ENCODE data around the gene ATOH1. TPM values are rescaled to one million over a fixed set of nuclear protein-coding genes. Genes with fewer than 3 reads are reported as not detected.

ATOH1 gene
- polyA plus RNA-seq, 3 donors = not detected

GRCh38 chr4:93852680-93853079 is 24.1 kb downstream of the ATOH1 start:
- H3K36me3 Mint-ChIP-seq = no peaks in the 10 kb centered on the region
- no peak overlapping the region for H3K27ac ChIP-seq (ENCODE audit: low read depth in 1 of 2, low read length in 2 of 2)
- H3K4me1 ChIP-seq (ENCODE audit: control insufficient read depth in 1 of 2, insufficient read depth in 2 of 2, low read length in 2 of 2) = no peaks in the 10 kb centered on the region
- no peaks in the 10 kb centered on the region for H3K27me3 ChIP-seq (ENCODE audit: control insufficient read depth in 2 of 2, insufficient read depth in 2 of 2, low read length in 2 of 2)
- H3K4me3 ChIP-seq (replicated peaks in 1 of 3; ENCODE audit: low read depth in 2 of 3, low read length in 3 of 3) = no peak overlapping the region
- no peak overlapping the region for H3K4me2 ChIP-seq (replicated peaks; ENCODE audit: extremely low read depth, low read length, poor library complexity, severe bottlenecking)
- H3K4me1 Mint-ChIP-seq = no peaks in the 10 kb centered on the region
- H3K9ac ChIP-seq (ENCODE audit: insufficient read depth, low read length, poor library complexity, severe bottlenecking) = no peak overlapping the region
- H2AFZ ChIP-seq (ENCODE audit: insufficient read depth, low read depth, low read length, poor library complexity, severe bottlenecking) = no peak overlapping the region
- intact Hi-C loops (cut with micrococcal nuclease) = no loop called here
- peaks cover 0 to 8% (median 4%) of the 10 kb centered on the region in 7 donors for H3K9me3 Mint-ChIP-seq
- H3K79me2 ChIP-seq (ENCODE audit: insufficient read depth, low read length) = no peaks in the 10 kb centered on the region
- no peak overlapping the region for H3K4me3 Mint-ChIP-seq
- H3K9me3 ChIP-seq (replicated peaks in 1 of 2; ENCODE audit: control insufficient read depth in 1 of 2, insufficient read depth in 1 of 2, low read length in 2 of 2) = peaks cover 0 to 6% of the 10 kb centered on the region in 2 donors
- H3K36me3 ChIP-seq (replicated peaks in 1 of 2; ENCODE audit: control insufficient read depth in 1 of 2, insufficient read depth in 2 of 2, low read length in 2 of 2) = no peaks in the 10 kb centered on the region
- no peak for DNase-seq
- 83% methylated on average over 1 of the region's 3 CpGs for WGBS (ENCODE audit: insufficient coverage)
- H3K27ac Mint-ChIP-seq = no peak overlapping the region
- H3K27me3 Mint-ChIP-seq (ENCODE audit: low read depth in 3 of 3) = peaks cover 0 to 2% (median 2%) of the 10 kb centered on the region in 3 donors
- no peaks in the 10 kb centered on the region for H4K20me1 ChIP-seq (ENCODE audit: insufficient read depth, low read length)
- TF ChIP-seq CTCF (IDR thresholded peaks at IDR 0.05) = no peak

DNA sequence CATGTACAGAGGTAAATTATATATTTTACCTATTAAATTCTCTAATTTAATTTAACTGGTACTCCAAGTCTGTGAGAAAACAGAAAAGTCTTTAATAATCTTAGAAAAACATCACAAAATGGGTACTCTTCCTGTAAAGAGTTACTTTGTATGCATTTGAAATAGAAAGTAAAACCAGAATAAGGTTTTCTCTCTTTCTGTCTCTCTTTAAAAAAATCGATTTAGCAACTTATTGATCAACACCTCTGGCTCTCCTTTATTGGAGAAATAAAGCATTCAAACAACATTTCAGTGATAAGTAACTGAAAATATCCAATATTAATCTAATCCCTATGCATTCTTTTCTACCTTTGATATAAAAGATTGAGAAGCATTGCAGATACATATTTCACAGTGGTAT is 27.4 kb downstream of the ATOH1 start:
- no peak for TF ChIP-seq CTCF (IDR thresholded peaks at IDR 0.05)
- Histone ChIP-seq H3K9ac (ENCODE audit: insufficient read depth, low read length, poor library complexity, severe bottlenecking) (no peak overlapping the region), H3K79me2 (ENCODE audit: insufficient read depth, low read length) (no peaks in the 10 kb centered on the region), H3K27me3 (ENCODE audit: control insufficient read depth in 2 of 2, insufficient read depth in 2 of 2, low read length in 2 of 2) (no peaks in the 10 kb centered on the region), H3K4me3 (replicated peaks in 1 of 3; ENCODE audit: low read depth in 2 of 3, low read length in 3 of 3) (no peak overlapping the region), H3K27ac (ENCODE audit: low read depth in 1 of 2, low read length in 2 of 2) (no peak overlapping the region), H4K20me1 (ENCODE audit: insufficient read depth, low read length) (no peaks in the 10 kb centered on the region), H3K4me2 (replicated peaks; ENCODE audit: extremely low read depth, low read length, poor library complexity, severe bottlenecking) (no peak overlapping the region), H3K36me3 (replicated peaks in 1 of 2; ENCODE audit: control insufficient read depth in 1 of 2, insufficient read depth in 2 of 2, low read length in 2 of 2) (no peaks in the 10 kb centered on the region), H2AFZ (ENCODE audit: insufficient read depth, low read depth, low read length, poor library complexity, severe bottlenecking) (no peak overlapping the region), H3K4me1 (ENCODE audit: control insufficient read depth in 1 of 2, insufficient read depth in 2 of 2, low read length in 2 of 2) (no peaks in the 10 kb centered on the region), H3K9me3 (replicated peaks in 1 of 2; ENCODE audit: control insufficient read depth in 1 of 2, insufficient read depth in 1 of 2, low read length in 2 of 2) (peaks cover 0 to 9% of the 10 kb centered on the region in 2 donors)
- Mint-ChIP-seq H3K27me3 (ENCODE audit: low read depth in 3 of 3) (peaks cover 2% of the 10 kb centered on the region in 3 donors), H3K27ac (no peak overlapping the region), H3K36me3 (no peaks in the 10 kb centered on the region), H3K4me3 (no peak overlapping the region), H3K9me3 (peaks cover 0 to 8% (median 4%) of the 10 kb centered on the region in 7 donors), H3K4me1 (no peaks in the 10 kb centered on the region)
- intact Hi-C loops (cut with micrococcal nuclease) = no loop called here
- WGBS (ENCODE audit: insufficient coverage) = no CpG with 5 or more reads among the region's 1 CpG
- DNase-seq = no peak

Measured in CD14-positive monocyte (primary cell).